Subcutaneous preadipocyte (primary cell): Measurements from ENCODE around the gene ZNF215. TPM values are rescaled to one million over a fixed set of nuclear protein-coding genes. Genes with fewer than 3 reads are reported as not detected.

Experiments
- total RNA-seq: library from RNA; depleted of rRNA; stranded (reverse); fragments of >200 nt; gene quantifications from 2 replicates; pipeline ENCODE4 v1.2.3, GENCODE V29; 2012

The ZNF215 gene
- 2.2 and 5.7 TPM in 2 replicates for total RNA-seq

DNA sequence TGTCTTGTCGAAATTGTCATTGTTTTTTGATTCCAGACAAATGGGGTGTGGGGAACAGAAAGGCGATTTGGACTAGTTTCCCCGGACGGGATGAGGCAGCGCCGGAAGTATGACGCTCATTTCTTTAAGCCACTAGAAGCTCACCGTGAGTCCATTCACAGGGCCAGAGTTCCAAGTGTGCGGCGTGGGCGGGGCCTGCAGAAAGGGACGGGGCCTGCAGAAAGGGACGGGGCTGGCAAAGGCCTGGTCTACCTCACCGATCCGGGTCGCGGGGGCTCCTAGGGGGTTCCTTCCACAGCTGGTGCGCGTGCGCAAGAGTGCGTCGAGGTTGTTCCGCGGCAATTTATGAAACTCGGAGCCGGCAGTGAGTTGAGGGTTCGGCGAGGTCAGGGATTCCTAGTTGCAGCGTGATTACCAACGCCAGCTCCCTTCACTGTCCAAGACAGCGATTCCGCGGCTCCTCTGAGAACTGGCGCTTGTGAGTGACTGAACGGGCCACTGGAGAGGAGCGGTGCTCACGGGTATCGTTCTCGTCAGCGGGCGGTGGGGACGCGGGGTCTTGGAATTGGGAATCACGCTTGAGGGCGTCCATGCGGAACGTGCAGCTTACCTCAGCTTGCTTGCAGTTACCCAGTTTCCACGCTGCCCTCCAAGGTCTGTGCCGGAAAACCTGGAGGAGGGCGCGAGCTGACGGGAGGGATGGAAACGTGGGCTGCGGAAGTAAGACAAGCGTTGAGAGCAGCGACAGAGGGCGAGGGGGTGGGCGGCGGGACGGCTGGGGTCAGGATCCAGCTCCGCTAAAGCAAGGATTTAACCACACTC, at the start of gene ZNF215:
ZNF215 (plus strand) TSS at position 219 of the 822 bp plus-strand sequence. CDS start 5,847 bp downstream, outside the sequence.

DNA sequence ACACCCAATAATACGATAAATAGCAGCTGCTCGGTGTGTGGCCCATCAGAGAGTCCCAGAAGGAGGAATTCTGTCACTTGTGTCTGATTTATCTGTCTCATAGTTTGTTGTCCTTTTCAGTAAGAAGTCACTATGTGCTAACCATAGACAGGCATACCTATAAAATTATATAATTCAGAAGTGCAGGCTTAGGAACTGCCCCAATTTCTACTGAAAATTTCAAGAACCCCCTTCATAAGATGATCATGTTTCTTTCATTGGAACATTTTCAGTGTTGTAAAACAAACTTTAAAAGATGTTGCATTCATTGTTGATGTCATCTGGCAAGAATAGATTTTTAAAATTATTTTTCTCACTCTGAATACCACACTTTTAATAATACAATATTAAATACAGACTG, 33.8 kb upstream of the ZNF215 start, which contains the start of gene OR2D2:
OR2D2 (minus strand) TSS at position 101 of the 400 bp plus-strand sequence; CDS start at position 101, 0 bp downstream.

DNA sequence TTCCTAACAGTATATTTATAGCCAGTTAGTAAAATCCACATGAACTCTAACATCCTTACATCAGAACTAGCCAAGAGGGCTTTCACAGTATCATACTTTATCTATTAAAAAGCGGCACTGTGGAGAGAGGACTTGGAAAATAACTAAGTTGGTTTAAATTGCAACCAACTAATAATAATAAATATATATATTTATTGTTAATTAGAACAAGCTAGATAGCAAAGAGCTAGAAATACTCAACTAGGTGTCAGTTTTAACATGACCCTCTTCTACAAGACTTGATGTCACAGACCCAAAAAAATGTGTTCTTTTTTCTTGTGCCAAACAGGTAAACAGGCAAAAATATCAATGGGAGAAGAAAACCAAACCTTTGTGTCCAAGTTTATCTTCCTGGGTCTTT, 5.5 kb upstream of the ZNF215 start, which contains the start of gene OR2D3:
OR2D3 (plus strand) TSS at position 301 of the 400 bp plus-strand sequence; CDS start at position 301, 0 bp downstream.

Other genes starting within 250 kb of the ZNF215 start
- gene MRPL17, start 243.1 kb upstream of the ZNF215 start, total RNA-seq: 48.1 and 66.5 TPM in 2 replicates
- gene OR2AG2, start 154.4 kb upstream of the ZNF215 start, total RNA-seq: under 0.01 and 0.20 TPM in 2 replicates
- under 0.01 TPM in 1 of 2 replicates, not detected in the other for gene OR2AG1, start 143.4 kb upstream of the ZNF215 start, total RNA-seq
- gene OR6A2, start 126.7 kb upstream of the ZNF215 start, total RNA-seq: under 0.01 and 0.59 TPM in 2 replicates
- not detected in 2 replicates for gene OR10A5, start 80.7 kb upstream of the ZNF215 start, total RNA-seq
- gene OR10A2, start 63.4 kb upstream of the ZNF215 start, total RNA-seq: not detected in 2 replicates
- gene OR10A4, start 49.8 kb upstream of the ZNF215 start, total RNA-seq: not detected in 2 replicates
- under 0.01 and 0.78 TPM in 2 replicates for gene OR2D2, start 33.9 kb upstream of the ZNF215 start, total RNA-seq
- under 0.01 TPM in 1 of 2 replicates, not detected in the other for gene OR2D3, start 5.4 kb upstream of the ZNF215 start, total RNA-seq
- 1.2 and 1.8 TPM in 2 replicates for gene ZNF214, start 93.9 kb downstream of the ZNF215 start, total RNA-seq
- under 0.01 and 0.20 TPM in 2 replicates for gene NLRP14, start 94.1 kb downstream of the ZNF215 start, total RNA-seq
- gene RBMXL2, start 162.6 kb downstream of the ZNF215 start, total RNA-seq: not detected in 2 replicates